Fibroblast of the conjunctiva (primary cell): ENCODE results near the gene PCNX2.
"Not testable (repeated sequence)": the region's sequence is repeated elsewhere in the genome, so short reads cannot be mapped to it uniquely, and the experiment has no call there.

Experiments
- DNase-seq: peaks from one replicate; pipeline ENCODE4 v3.0.0-alpha.2; 2010; ENCODE audit warnings: low read depth

Gene PCNX2

GRCh38 chr1:233006108-233006507 is 289.4 kb downstream of the PCNX2 start:
- DNase-seq = no peak

GRCh38 chr1:233005703-233006102 is 289.8 kb downstream of the PCNX2 start:
- DNase-seq = no peak

GRCh38 chr1:233005156-233005555 is 290.4 kb downstream of the PCNX2 start:
- no peak for DNase-seq

- DNase-seq = no peak
Measured at GRCh38 chr1:233004451-233004850, 291.1 kb downstream of the PCNX2 start.

- DNase-seq = not testable (repeated sequence)
Measured at GRCh38 chr1:233003638-233004037, 291.9 kb downstream of the PCNX2 start.

- DNase-seq = no peak
Measured at GRCh38 chr1:232999956-233000625, 295.4 kb downstream of the PCNX2 start.

- no peak for DNase-seq
Measured at GRCh38 chr1:232998646-232999045, 296.9 kb downstream of the PCNX2 start.

GRCh38 chr1:232998138-232998537 is 297.4 kb downstream of the PCNX2 start:
- DNase-seq = no peak

- no peak for DNase-seq
Measured at GRCh38 chr1:232996143-232996542, 299.4 kb downstream of the PCNX2 start.

GRCh38 chr1:232995189-232995588 is 300.3 kb downstream of the PCNX2 start:
- DNase-seq = no peak

- no peak for DNase-seq
Measured at GRCh38 chr1:232993555-232993954, 302.0 kb downstream of the PCNX2 start.

- DNase-seq = no peak
Measured at GRCh38 chr1:232992227-232992626, 303.3 kb downstream of the PCNX2 start.

- no peak for DNase-seq
Measured at GRCh38 chr1:232991238-232991637, 304.3 kb downstream of the PCNX2 start.

GRCh38 chr1:232990176-232991128 is 305.1 kb downstream of the PCNX2 start:
- no peak for DNase-seq

GRCh38 chr1:232988572-232989040 is 306.9 kb downstream of the PCNX2 start:
- no peak for DNase-seq

GRCh38 chr1:232987774-232988140 is 307.8 kb downstream of the PCNX2 start:
- no peak for DNase-seq

- no peak for DNase-seq
Measured at GRCh38 chr1:232987046-232987773, 308.3 kb downstream of the PCNX2 start.

GRCh38 chr1:232986527-232986922 is 309.0 kb downstream of the PCNX2 start:
- DNase-seq = no peak

- DNase-seq = no peak
Measured at GRCh38 chr1:232985882-232986526, 309.5 kb downstream of the PCNX2 start.

- DNase-seq = no peak
Measured at GRCh38 chr1:232984577-232985425, 310.7 kb downstream of the PCNX2 start.
